ENCODE measurements around the gene SMCP.

Gene SMCP

DNA sequence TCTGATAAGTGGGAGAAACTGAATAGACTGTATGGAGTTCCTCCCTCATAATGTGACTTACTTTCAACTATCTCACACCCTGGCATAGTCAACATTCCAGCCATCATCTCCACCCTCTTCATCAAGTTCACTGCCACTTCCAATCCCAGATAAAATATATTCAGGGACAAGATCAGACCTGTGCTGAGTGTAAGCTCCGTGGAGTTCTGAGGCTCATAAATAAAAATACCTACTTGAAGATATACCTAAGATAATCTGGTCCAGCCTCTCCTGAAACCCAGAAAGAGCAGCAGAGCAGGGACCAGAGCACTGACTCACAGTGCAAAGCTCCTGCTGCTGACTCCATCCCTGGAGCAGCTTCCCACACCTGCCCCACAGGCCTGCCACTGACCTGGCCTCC is 20.1 kb upstream of the SMCP start:
- Histone ChIP-seq H3K27ac (ENCODE audit: low read length) (no peak overlapping the region), H3K4me2 (ENCODE audit: low read depth, low read length) (no peak overlapping the region), H3K9me3 (replicated peaks; ENCODE audit: insufficient read depth, low read length) (no peaks in the 10 kb centered on the region), H3K9ac (ENCODE audit: low read length) (no peak overlapping the region), H4K20me1 (ENCODE audit: insufficient read depth, low read length) (no peaks in the 10 kb centered on the region), H2AFZ (ENCODE audit: low read length) (no peak overlapping the region), H3F3A (ENCODE audit: insufficient read depth, low read length) (no peaks in the 10 kb centered on the region), H3K4me3 (ENCODE audit: low read length) (no peak overlapping the region), H3K79me2 (ENCODE audit: low read length) (no peaks in the 10 kb centered on the region), H3K36me3 (replicated peaks; ENCODE audit: insufficient read depth, low read length) (no peaks in the 10 kb centered on the region), H3K4me1 (ENCODE audit: low read length) (no peaks in the 10 kb centered on the region), H3K27me3 (replicated peaks; ENCODE audit: insufficient read depth, low read length) (no peaks in the 10 kb centered on the region), H3K9me2 (replicated peaks; ENCODE audit: insufficient read depth, low read length) (no peaks in the 10 kb centered on the region)
- TF ChIP-seq EZH2 (optimal IDR thresholded peaks at IDR 0.05; ENCODE audit: low read depth, low read length): no peak
- TF ChIP-seq CTCF (IDR thresholded peaks at IDR 0.05; ENCODE audit: low read length): no peak
- no peak for TF ChIP-seq EZH2phosphoT487 (IDR thresholded peaks at IDR 0.05; ENCODE audit: low read length)
- no peak for DNase-seq

DNA sequence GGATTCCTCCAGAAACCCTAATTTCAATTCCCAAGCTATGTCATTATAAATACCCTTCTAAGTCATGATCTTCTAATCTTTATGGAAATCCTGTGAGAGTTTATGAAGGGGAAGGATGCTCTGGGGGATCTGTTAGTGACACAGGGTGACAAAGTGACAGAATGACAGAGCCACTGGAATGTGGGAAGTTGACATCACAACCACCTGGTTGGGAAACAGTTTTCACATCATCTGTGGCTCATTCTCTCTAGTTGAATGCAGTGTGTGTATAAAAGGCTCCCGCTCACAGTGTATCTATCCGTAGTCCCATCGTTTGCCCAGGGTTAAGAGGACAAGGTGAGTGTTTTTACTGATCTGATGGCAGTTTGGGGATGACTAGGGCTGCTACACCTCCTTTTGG is 18.4 kb upstream of the SMCP start, which contains the start of gene LCE7A:
Gene LCE7A, plus strand, starts transcription at position 301 of the 400 bp plus-strand sequence. CDS start 702 bp downstream, outside the sequence.
- Histone ChIP-seq H3K79me2 (ENCODE audit: low read length) (no peaks in the 10 kb centered on the region), H4K20me1 (ENCODE audit: insufficient read depth, low read length) (no peaks in the 10 kb centered on the region), H3K27ac (ENCODE audit: low read length) (no peak within 1 kb of the TSS), H3K36me3 (replicated peaks; ENCODE audit: insufficient read depth, low read length) (no peaks in the 10 kb centered on the region), H3K4me1 (ENCODE audit: low read length) (no peaks in the 10 kb centered on the region), H2AFZ (ENCODE audit: low read length) (no peak within 1 kb of the TSS), H3K9me3 (replicated peaks; ENCODE audit: insufficient read depth, low read length) (no peaks in the 10 kb centered on the region), H3K9me2 (replicated peaks; ENCODE audit: insufficient read depth, low read length) (no peaks in the 10 kb centered on the region), H3K4me3 (ENCODE audit: low read length) (no peak within 1 kb of the TSS), H3K9ac (ENCODE audit: low read length) (no peak within 1 kb of the TSS), H3K27me3 (replicated peaks; ENCODE audit: insufficient read depth, low read length) (no peaks in the 10 kb centered on the region), H3F3A (ENCODE audit: insufficient read depth, low read length) (no peaks in the 10 kb centered on the region), H3K4me2 (ENCODE audit: low read depth, low read length) (no peak within 1 kb of the TSS)
- TF ChIP-seq EZH2 (optimal IDR thresholded peaks at IDR 0.05; ENCODE audit: low read depth, low read length) (no peak), CTCF (IDR thresholded peaks at IDR 0.05; ENCODE audit: low read length) (no peak), EZH2phosphoT487 (IDR thresholded peaks at IDR 0.05; ENCODE audit: low read length) (no peak)
- DNase-seq: no peak

DNA sequence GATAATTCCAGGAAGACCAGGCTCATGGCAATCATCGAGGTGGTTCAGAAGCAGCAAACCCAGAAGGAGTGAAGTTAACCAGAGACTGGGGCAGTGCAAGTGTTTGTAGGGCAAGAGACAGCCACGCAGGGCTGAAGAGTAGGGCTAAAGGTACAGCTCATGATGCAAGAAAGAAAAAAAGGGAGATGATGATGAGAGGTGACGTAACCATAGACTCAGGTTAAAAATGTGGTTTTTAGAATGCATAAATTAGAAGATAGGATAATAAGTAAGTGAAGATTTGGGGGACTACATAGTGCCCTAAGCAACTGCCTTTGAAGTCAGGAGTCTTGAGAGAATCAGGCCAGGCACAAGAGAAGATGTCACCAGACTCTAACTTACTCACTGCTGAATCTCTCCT is 18.0 kb upstream of the SMCP start:
- Histone ChIP-seq H2AFZ (ENCODE audit: low read length) (no peak overlapping the region), H3F3A (ENCODE audit: insufficient read depth, low read length) (no peaks in the 10 kb centered on the region), H3K4me1 (ENCODE audit: low read length) (no peaks in the 10 kb centered on the region), H4K20me1 (ENCODE audit: insufficient read depth, low read length) (no peaks in the 10 kb centered on the region), H3K9me3 (replicated peaks; ENCODE audit: insufficient read depth, low read length) (no peaks in the 10 kb centered on the region), H3K9me2 (replicated peaks; ENCODE audit: insufficient read depth, low read length) (no peaks in the 10 kb centered on the region), H3K4me2 (ENCODE audit: low read depth, low read length) (no peak overlapping the region), H3K27ac (ENCODE audit: low read length) (no peak overlapping the region), H3K36me3 (replicated peaks; ENCODE audit: insufficient read depth, low read length) (no peaks in the 10 kb centered on the region), H3K9ac (ENCODE audit: low read length) (no peak overlapping the region), H3K27me3 (replicated peaks; ENCODE audit: insufficient read depth, low read length) (no peaks in the 10 kb centered on the region), H3K79me2 (ENCODE audit: low read length) (no peaks in the 10 kb centered on the region), H3K4me3 (ENCODE audit: low read length) (no peak overlapping the region)
- TF ChIP-seq CTCF (IDR thresholded peaks at IDR 0.05; ENCODE audit: low read length) (no peak), EZH2 (optimal IDR thresholded peaks at IDR 0.05; ENCODE audit: low read depth, low read length) (no peak), EZH2phosphoT487 (IDR thresholded peaks at IDR 0.05; ENCODE audit: low read length) (no peak)
- no peak for DNase-seq
